ENCODE measurements around the gene ZNF280C.

DNA sequence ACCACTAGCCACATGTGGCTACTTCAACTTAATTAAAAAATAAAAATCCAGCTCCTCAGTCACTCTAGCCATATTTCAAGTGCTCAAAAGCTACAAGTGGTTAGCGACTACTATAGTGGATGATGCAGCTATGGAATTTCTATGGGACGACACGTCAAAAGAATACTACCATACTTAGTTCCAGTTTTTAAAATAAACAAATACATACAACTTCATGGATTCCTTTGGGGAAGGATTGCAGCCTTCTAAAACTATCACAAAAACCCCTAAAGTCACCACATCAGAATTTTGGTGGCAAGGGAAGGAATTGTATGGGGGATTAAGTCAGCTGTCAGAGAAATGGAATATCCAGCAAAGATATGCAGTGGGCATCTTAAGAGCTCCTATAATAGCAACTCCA is 6.5 kb downstream of the ZNF280C start:
- TF ChIP-seq POLR2A (IDR thresholded peaks at IDR 0.05) (no peak), EP300 (IDR thresholded peaks at IDR 0.05) (no peak), POLR2AphosphoS5 (IDR thresholded peaks at IDR 0.05) (no peak)
- TF ChIP-seq, protein P1, sequence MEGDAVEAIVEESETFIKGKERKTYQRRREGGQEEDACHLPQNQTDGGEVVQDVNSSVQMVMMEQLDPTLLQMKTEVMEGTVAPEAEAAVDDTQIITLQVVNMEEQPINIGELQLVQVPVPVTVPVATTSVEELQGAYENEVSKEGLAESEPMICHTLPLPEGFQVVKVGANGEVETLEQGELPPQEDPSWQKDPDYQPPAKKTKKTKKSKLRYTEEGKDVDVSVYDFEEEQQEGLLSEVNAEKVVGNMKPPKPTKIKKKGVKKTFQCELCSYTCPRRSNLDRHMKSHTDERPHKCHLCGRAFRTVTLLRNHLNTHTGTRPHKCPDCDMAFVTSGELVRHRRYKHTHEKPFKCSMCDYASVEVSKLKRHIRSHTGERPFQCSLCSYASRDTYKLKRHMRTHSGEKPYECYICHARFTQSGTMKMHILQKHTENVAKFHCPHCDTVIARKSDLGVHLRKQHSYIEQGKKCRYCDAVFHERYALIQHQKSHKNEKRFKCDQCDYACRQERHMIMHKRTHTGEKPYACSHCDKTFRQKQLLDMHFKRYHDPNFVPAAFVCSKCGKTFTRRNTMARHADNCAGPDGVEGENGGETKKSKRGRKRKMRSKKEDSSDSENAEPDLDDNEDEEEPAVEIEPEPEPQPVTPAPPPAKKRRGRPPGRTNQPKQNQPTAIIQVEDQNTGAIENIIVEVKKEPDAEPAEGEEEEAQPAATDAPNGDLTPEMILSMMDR (IDR thresholded peaks at IDR 0.05) = no peak
